Thyroid gland (tissue), 4 donors: ENCODE measurements around the gene CCDC197.

Source experiments
- POLR2A ChIP-seq, 2 donors: fragments of 450-650 bp; IDR thresholded peaks; one replicate each; pipeline ENCODE4 v1.6.1; 2017; ENCODE audit warnings: antibody characterized with exemption in 2 of 2, mild to moderate bottlenecking in 2 of 2, moderate library complexity in 1 of 2
- TF ChIP-seq, protein P1 (sequence below), 6 experiments: fragments of 200-600 bp in 3 of 6; fragments of 450-650 bp in 3 of 6; sonication (generic) in 3 of 6; IDR thresholded peaks; one replicate each; pipeline ENCODE4 v1.5.1; 2016 to 2019; ENCODE audit warnings: antibody characterized with exemption in 6 of 6, mild to moderate bottlenecking in 2 of 6, inconsistent platforms in 1 of 6, moderate library complexity in 1 of 6

DNA sequence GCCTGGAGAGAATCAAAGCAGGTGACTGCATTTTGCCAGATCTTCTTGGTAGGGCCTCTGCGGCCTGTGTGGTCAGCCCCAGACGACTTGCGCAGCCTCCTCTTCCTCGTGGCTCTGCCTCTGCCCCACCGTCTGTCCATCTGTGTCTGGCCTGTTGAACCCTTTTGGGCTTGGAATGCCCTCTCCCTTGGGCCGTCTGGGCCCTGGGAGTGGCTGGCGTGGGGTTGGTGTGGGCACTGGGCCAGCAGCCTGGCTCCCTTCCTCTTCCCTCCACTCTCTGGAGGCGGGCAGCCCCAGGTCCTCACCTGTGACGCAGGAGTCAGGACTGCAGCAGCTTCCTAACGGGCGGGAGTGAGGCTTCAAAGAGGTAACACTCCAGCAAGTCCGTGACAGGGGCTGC is 9.7 kb upstream of the CCDC197 start:
- TF ChIP-seq, protein P1, sequence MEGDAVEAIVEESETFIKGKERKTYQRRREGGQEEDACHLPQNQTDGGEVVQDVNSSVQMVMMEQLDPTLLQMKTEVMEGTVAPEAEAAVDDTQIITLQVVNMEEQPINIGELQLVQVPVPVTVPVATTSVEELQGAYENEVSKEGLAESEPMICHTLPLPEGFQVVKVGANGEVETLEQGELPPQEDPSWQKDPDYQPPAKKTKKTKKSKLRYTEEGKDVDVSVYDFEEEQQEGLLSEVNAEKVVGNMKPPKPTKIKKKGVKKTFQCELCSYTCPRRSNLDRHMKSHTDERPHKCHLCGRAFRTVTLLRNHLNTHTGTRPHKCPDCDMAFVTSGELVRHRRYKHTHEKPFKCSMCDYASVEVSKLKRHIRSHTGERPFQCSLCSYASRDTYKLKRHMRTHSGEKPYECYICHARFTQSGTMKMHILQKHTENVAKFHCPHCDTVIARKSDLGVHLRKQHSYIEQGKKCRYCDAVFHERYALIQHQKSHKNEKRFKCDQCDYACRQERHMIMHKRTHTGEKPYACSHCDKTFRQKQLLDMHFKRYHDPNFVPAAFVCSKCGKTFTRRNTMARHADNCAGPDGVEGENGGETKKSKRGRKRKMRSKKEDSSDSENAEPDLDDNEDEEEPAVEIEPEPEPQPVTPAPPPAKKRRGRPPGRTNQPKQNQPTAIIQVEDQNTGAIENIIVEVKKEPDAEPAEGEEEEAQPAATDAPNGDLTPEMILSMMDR (IDR thresholded peaks at IDR 0.05) = no peak
- no peak for TF ChIP-seq POLR2A (IDR thresholded peaks at IDR 0.05)
